Mesendoderm (in vitro differentiated cells): ENCODE results near the gene UBE2M.
A peak's percentile ranks its signal among the peaks of the same experiment; 100 is the strongest.
"Not testable (repeated sequence)": the region's sequence is repeated elsewhere in the genome, so short reads cannot be mapped to it uniquely, and the experiment has no call there.

Experiments used
- DNase-seq: peaks from one replicate; pipeline ENCODE4 v3.0.0; 2013
- H2AK5ac ChIP-seq: 2 replicates; pipeline ENCODE4 v1.6.1; 2013; ENCODE audit warnings: low read length, inconsistent platforms
- H2BK120ac ChIP-seq: 2 replicates; pipeline ENCODE4 v1.6.1; 2013; ENCODE audit warnings: low read depth, mild to moderate bottlenecking, low read length, moderate library complexity, mixed read lengths
- H2BK15ac ChIP-seq: replicated peaks from 2 replicates; pipeline ENCODE4 v1.6.1; 2013; ENCODE audit warnings: low read depth, mild to moderate bottlenecking, moderate library complexity
- H2BK5ac ChIP-seq: 2 replicates; pipeline ENCODE4 v1.6.1; 2013; ENCODE audit warnings: low read length, inconsistent platforms
- H3K18ac ChIP-seq: 2 replicates; pipeline ENCODE4 v1.6.1; 2013; ENCODE audit warnings: mild to moderate bottlenecking, low read length, mixed read lengths
- H3K23ac ChIP-seq: one replicate; pipeline ENCODE4 v1.6.1; 2013; ENCODE audit warnings: low read length
- H3K27ac ChIP-seq: 2 replicates; pipeline ENCODE4 v1.5.1; 2013; ENCODE audit warnings: low read depth, mild to moderate bottlenecking, inconsistent platforms, low read length, moderate library complexity
- H3K27me3 ChIP-seq: 2 replicates; pipeline ENCODE4 v1.6.1; 2013; ENCODE audit warnings: low read length, control low read depth, mild to moderate bottlenecking, inconsistent platforms; ENCODE audit not compliant: insufficient read depth, poor library complexity
- H3K36me3 ChIP-seq: 2 replicates; pipeline ENCODE4 v1.6.1; 2013; ENCODE audit warnings: low read length, inconsistent platforms; ENCODE audit not compliant: control insufficient read depth, insufficient read depth
- H3K4ac ChIP-seq: one replicate; pipeline ENCODE4 v1.6.1; 2013; ENCODE audit warnings: low read depth, mild to moderate bottlenecking, low read length, moderate library complexity
- H3K4me1 ChIP-seq: 2 replicates; pipeline ENCODE4 v1.6.1; 2013; ENCODE audit warnings: low read depth, low read length, inconsistent platforms; ENCODE audit not compliant: control insufficient read depth
- H3K4me2 ChIP-seq: 2 replicates; pipeline ENCODE4 v1.6.1; 2013; ENCODE audit warnings: low read length
- H3K4me3 ChIP-seq: 2 replicates; pipeline ENCODE4 v1.5.1; 2013; ENCODE audit warnings: mild to moderate bottlenecking, low read length
- H3K56ac ChIP-seq: one replicate; pipeline ENCODE4 v1.6.1; 2013; ENCODE audit warnings: low read length
- H3K79me1 ChIP-seq: 2 replicates; pipeline ENCODE4 v1.6.1; 2013; ENCODE audit warnings: low read length, inconsistent platforms
- H3K79me2 ChIP-seq: 2 replicates; pipeline ENCODE4 v1.6.1; 2013; ENCODE audit warnings: mild to moderate bottlenecking, low read length; ENCODE audit not compliant: control insufficient read depth, insufficient read depth
- H3K9ac ChIP-seq: 2 replicates; pipeline ENCODE4 v1.6.1; 2013; ENCODE audit warnings: low read length, inconsistent platforms
- H4K5ac ChIP-seq: one replicate; pipeline ENCODE4 v1.6.1; 2013; ENCODE audit warnings: low read length
- H4K8ac ChIP-seq: one replicate; pipeline ENCODE4 v1.6.1; 2013; ENCODE audit warnings: low read depth, mild to moderate bottlenecking, control low read depth, low read length, moderate library complexity
- WGBS: extraction: QIAGEN DNeasy Blood & Tissue Kit; methylation state at CpG from one replicate; pipeline ENCODE4 v1.1.7; 2013; ENCODE audit warnings: low lambda C conversion rate, missing lambda C conversion rate; ENCODE audit not compliant: insufficient coverage; ENCODE audit errors: extremely low coverage; 5-methylcytosine and 5-hydroxymethylcytosine counted together

The UBE2M gene

DNA sequence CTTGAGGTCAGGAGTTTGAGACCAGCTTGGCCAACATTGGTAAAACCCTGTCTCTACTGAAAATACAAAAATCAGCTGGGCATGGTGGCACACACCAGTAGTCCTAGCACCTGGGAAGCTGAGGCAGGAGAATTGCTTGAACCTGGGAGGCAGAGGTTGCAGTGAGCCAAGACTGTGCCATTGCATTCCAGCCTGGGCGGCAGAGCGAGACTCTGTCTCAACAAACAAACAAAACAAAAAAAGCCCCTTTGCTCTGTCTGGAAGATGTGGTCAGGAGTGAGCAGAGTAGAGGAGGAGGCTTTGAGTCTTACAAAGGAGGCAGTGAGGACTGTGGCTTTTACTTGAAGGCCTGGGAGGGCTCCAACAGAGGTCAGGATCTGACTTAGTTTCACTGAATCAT is 19.2 kb upstream of the UBE2M start:
- not testable (repeated sequence) for H3K4me1 ChIP-seq, H3K79me2 ChIP-seq, H3K56ac ChIP-seq, H3K4me2 ChIP-seq, H3K27me3 ChIP-seq, H3K79me1 ChIP-seq, H3K23ac ChIP-seq, H3K4ac ChIP-seq, H3K18ac ChIP-seq, H2AK5ac ChIP-seq, DNase-seq, H3K27ac ChIP-seq, H2BK15ac ChIP-seq, H4K5ac ChIP-seq, H3K4me3 ChIP-seq, H2BK120ac ChIP-seq, H3K36me3 ChIP-seq, H2BK5ac ChIP-seq, H4K8ac ChIP-seq, H3K9ac ChIP-seq
- WGBS: no CpG with 5 or more reads among the region's 2 CpGs

DNA sequence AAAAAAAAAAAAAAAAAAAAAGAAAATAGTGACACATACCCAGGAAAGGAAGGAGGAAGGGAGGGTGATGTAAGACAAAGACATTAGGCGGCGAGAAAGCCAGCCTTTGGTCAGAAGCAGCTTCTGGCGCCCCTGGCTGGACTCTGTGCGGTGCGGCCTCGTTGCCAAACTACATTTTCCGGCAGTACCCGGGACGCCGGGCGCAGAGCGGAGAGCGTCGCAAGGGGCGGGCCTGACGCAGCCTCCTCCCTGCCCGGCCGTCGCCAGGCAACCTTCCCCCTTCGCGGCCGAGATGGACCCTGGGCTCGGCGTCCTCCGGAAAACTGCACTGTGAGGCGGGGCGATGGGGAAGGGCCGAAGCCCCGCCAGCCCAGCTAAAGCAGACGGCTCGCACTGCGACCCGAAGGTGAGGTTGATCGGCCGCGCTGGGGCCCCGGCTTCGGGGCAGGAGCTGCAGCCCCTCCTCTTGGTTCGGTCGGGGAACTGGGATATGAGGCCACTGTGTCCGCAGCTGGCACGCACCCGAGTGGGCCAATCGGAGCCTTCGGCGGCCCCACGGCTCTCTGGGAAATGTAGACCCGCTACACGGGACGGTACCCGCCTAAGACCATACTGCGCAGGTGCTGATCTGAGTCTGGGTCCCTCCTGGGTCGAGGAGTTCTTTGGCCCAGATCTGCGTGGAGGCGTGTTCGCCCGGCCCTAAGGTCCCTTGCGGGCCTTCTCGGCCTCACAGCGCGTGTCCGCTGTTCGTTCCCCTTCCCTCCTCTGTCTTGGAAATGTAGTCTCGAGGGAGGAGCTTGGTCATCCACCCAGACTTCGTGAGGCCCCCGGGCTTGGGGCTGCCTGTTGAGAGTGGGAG is 17.0 kb upstream of the UBE2M start:
- peak overlapping the region; percentile 82 for H4K8ac ChIP-seq
- H4K5ac ChIP-seq: no peak overlapping the region
- no peak overlapping the region for H3K4ac ChIP-seq
- peak overlapping the region; percentile 88 for H3K27ac ChIP-seq
- peak overlapping the region; percentile 92 for H3K56ac ChIP-seq
- H3K4me2 ChIP-seq: peak overlapping the region; percentile 68
- peak overlapping the region; percentile 88 for H3K9ac ChIP-seq
- no peak overlapping the region for H2BK15ac ChIP-seq
- DNase-seq: peak; percentile 97
- H3K4me3 ChIP-seq: peak overlapping the region; percentile 72
- H3K4me1 ChIP-seq: peaks cover 3% of the 10 kb centered on the region
- peak overlapping the region; percentile 48 for H2BK5ac ChIP-seq
- no CpG with 5 or more reads among the region's 66 CpGs for WGBS
- peaks cover 1% of the 10 kb centered on the region for H3K36me3 ChIP-seq
- no peak overlapping the region for H3K23ac ChIP-seq
- no peaks in the 10 kb centered on the region for H3K27me3 ChIP-seq
- peak overlapping the region; percentile 55 for H3K18ac ChIP-seq
- H2AK5ac ChIP-seq: no peak overlapping the region
- no peak overlapping the region for H2BK120ac ChIP-seq
- H3K79me2 ChIP-seq: no peaks in the 10 kb centered on the region
- H3K79me1 ChIP-seq: peaks cover 2% of the 10 kb centered on the region

DNA sequence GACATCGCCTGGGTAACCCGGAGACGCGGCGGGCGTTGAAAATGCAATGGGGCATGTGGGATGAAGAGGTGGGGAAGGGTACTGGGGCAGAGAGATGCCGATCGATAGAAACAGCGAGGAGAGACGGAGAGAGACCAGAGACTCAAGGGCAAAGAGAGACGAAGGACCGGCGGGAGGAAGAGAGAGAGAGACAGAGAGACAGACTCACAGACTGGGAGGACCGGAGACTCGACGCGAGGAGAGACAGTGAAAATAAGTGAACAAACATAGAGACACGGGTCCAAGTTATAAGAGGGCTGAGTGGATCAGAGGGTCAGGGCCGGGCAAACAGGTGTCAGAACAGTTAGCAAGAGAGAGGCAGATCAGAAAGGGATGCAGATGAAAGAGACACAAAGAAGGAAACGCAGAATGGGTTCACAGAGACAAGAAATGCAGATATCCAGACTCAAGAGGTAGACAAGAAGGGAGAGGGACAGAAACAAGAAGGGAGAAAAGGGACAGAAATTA is 15.3 kb upstream of the UBE2M start:
- Histone ChIP-seq H3K4me2 (peak overlapping the region; percentile 45), H4K8ac (no peak overlapping the region), H3K56ac (peak overlapping the region; percentile 10), H3K79me1 (peaks cover 2% of the 10 kb centered on the region), H4K5ac (no peak overlapping the region), H3K27ac (no peak overlapping the region), H2AK5ac (no peak overlapping the region), H3K36me3 (peaks cover 2% of the 10 kb centered on the region), H3K23ac (no peak overlapping the region), H3K79me2 (no peaks in the 10 kb centered on the region), H3K4me3 (no peak overlapping the region), H3K9ac (peak overlapping the region; percentile 14), H3K4me1 (peaks cover 3% of the 10 kb centered on the region), H3K4ac (no peak overlapping the region), H2BK5ac (no peak overlapping the region), H2BK120ac (no peak overlapping the region), H3K27me3 (no peaks in the 10 kb centered on the region), H3K18ac (no peak overlapping the region), H2BK15ac (no peak overlapping the region)
- no peak for DNase-seq
- WGBS: no CpG with 5 or more reads among the region's 20 CpGs

DNA sequence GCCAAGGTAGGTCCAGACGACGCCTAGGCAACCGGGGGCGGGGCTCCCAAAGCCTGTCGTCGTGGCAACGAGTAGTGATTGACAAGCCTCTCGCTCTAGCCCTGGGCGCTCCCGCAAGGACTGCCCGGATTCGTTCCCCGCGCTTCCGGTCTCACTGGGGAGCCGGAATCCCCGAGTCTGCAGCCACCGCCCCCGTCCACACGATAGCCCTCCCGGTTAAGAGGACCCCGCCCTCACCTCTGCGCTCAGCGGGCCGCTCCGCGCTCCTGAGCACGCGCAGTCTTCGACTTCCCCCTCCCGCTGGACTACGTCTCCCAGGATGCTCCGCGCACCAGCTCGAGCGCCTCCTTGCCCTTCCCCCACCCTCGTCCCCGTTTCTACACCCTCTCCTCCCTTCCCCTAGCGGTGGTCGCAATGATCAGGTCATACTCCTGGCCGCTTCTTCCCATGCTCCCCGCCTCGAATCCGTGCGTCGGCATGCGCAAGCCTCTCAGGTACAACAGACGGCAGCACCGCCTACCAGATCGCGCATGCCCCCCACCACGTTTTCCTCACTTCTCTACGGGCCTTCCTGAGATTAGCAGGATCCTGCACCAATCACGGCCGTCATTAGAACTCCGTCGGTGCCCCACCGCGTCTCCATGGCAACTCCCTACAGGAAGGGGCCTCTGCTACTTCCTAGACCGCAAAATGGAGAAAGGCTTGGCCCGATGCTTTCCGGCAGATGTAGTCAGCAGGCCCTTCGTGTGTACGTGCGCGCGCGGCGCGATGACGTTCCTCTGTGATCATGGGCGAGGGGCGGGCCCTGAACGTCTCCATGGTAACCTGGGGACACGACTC is 14.6 kb upstream of the UBE2M start, which contains the start of gene MZF1:
TSS of gene MZF1 (minus strand) at position 518 of the 840 bp plus-strand sequence. CDS start 1,946 bp downstream, outside the sequence.
- Histone ChIP-seq H3K79me1 (no peaks in the 10 kb centered on the region), H3K36me3 (peaks cover 3% of the 10 kb centered on the region), H3K27ac (peak within 1 kb of the TSS; percentile 97), H2BK120ac (no peak within 1 kb of the TSS), H2BK15ac (no peak within 1 kb of the TSS), H3K9ac (peak within 1 kb of the TSS; percentile 97), H3K18ac (peak within 1 kb of the TSS; percentile 25), H4K8ac (no peak within 1 kb of the TSS), H3K4me3 (peak within 1 kb of the TSS; percentile 84), H2AK5ac (no peak within 1 kb of the TSS), H3K79me2 (no peaks in the 10 kb centered on the region), H2BK5ac (peak within 1 kb of the TSS; percentile 100), H3K4me1 (peaks cover 3% of the 10 kb centered on the region), H3K4me2 (peak within 1 kb of the TSS; percentile 87), H3K4ac (no peak within 1 kb of the TSS), H3K23ac (no peak within 1 kb of the TSS), H3K27me3 (no peaks in the 10 kb centered on the region), H3K56ac (peak within 1 kb of the TSS; percentile 100), H4K5ac (no peak within 1 kb of the TSS)
- WGBS: no CpG with 5 or more reads among the region's 75 CpGs
- DNase-seq: peak; percentile 100

DNA sequence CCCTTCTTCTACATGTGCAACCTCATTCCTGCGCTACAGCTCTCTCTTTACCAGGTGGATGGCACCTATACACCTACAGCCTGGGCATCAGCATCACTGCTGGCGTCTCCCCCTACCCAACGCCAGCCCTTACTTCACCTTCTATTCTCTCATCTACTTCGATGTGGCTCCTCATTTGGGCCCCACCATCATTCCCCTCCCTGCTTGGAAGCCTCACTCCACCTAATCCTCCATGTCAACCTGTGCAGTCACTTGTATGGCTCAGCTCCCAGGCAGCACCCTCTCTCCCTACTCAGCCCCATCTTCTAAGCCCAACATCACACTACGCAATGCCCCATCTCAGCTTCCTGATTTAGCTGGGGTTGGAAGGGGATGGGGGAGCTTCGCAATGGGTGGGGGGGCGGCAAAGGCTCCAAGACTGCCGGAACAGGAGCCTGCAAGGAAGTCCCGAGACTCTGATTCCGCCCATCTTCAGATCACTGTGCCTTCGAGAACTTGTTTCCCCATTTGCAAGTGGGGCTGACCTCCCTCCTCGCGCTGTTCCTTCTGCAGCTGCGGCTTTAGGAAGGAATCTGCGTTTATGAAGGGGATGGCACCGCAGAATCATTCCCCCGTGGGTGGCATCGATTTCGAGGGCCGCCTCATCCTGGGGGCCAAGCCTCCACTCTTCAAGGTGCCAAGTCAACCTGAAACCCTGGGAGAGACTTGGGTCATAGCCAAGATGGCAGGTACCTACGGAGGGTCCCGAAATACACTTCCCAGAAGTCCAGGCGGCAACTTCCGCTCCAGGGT is 13.8 kb upstream of the UBE2M start:
- Histone ChIP-seq H3K18ac (no peak overlapping the region), H2BK5ac (no peak overlapping the region), H3K4me3 (no peak overlapping the region), H3K4me2 (peak overlapping the region; percentile 34), H3K27me3 (no peaks in the 10 kb centered on the region), H2AK5ac (no peak overlapping the region), H3K23ac (no peak overlapping the region), H4K8ac (no peak overlapping the region), H3K27ac (no peak overlapping the region), H2BK120ac (no peak overlapping the region), H2BK15ac (no peak overlapping the region), H3K4ac (no peak overlapping the region), H3K36me3 (peaks cover 5% of the 10 kb centered on the region), H3K9ac (peak overlapping the region; percentile 12), H4K5ac (no peak overlapping the region), H3K79me2 (no peaks in the 10 kb centered on the region), H3K56ac (peak overlapping the region; percentile 100), H3K4me1 (peaks cover 3% of the 10 kb centered on the region), H3K79me1 (no peaks in the 10 kb centered on the region)
- DNase-seq: no peak
- no CpG with 5 or more reads among the region's 24 CpGs for WGBS
